Ascending aorta (tissue), 2 donors: ENCODE measurements around the gene NDUFB11. TPM values are rescaled to one million over a fixed set of nuclear protein-coding genes. Genes with fewer than 3 reads are reported as not detected.
A peak's percentile ranks its signal among the peaks of the same experiment; 100 is the strongest.

Experiments used
- DNase-seq, 2 donors: peaks; one replicate each; pipeline ENCODE4 v3.0.0-alpha.2; 2019; ENCODE audit warnings: low spot score in 2 of 2
- H3K27ac ChIP-seq, 2 donors: fragments of 200-600 bp; sonication (generic); one replicate each; pipeline ENCODE4 v1.5.1; 2016 to 2017; ENCODE audit warnings: mild to moderate bottlenecking in 1 of 2
- H3K27me3 ChIP-seq: fragments of 200-600 bp; sonication (generic); one replicate; pipeline ENCODE4 v1.5.1; 2017
- H3K36me3 ChIP-seq, 2 donors: fragments of 200-600 bp; sonication (generic); one replicate each; pipeline ENCODE4 v1.5.1; 2016
- H3K4me1 ChIP-seq, 2 donors: fragments of 200-600 bp; sonication (generic); one replicate each; pipeline ENCODE4 v1.5.1; 2016 to 2017; ENCODE audit warnings: mild to moderate bottlenecking in 1 of 2
- H3K4me3 ChIP-seq, 2 donors: fragments of 200-600 bp; sonication (generic); one replicate each; pipeline ENCODE4 v1.5.1; 2016 to 2017; ENCODE audit warnings: mild to moderate bottlenecking in 1 of 2
- H3K9me3 ChIP-seq, 2 donors: fragments of 200-600 bp; sonication (generic); one replicate each; pipeline ENCODE4 v1.5.1; 2016
- CTCF ChIP-seq, 3 experiments: fragments of 200-600 bp in 2 of 3; fragments of 450-650 bp in 1 of 3; sonication (generic) in 2 of 3; IDR thresholded peaks; one replicate each; pipeline ENCODE4 v1.5.1; 2016 to 2019; ENCODE audit warnings: antibody characterized with exemption in 3 of 3, mild to moderate bottlenecking in 1 of 3, moderate library complexity in 1 of 3
- intact Hi-C: fragments of 100-400 bp; cut with DNase I; formaldehyde crosslinking; loops from one replicate; pipeline ENCODE4 v1.15.1; 2023
- total RNA-seq: library from RNA; depleted of rRNA; stranded (reverse); fragments of >200 nt; gene quantifications from one replicate; pipeline ENCODE4 v1.1.0, GENCODE V29; 2016

The NDUFB11 gene
- total RNA-seq, 1 donor from 2014 or later = 122 TPM

GRCh38 chrX:47098338-47099094 lies 46.0 kb downstream of the NDUFB11 start:
- Histone ChIP-seq H3K36me3 (peaks cover 0 to 5% of the 10 kb centered on the region in 2 donors), H3K4me3 (no peak overlapping the region), H3K27ac (no peak overlapping the region), H3K9me3 (no peaks in the 10 kb centered on the region), H3K27me3 (no peaks in the 10 kb centered on the region), H3K4me1 (no peaks in the 10 kb centered on the region)
- TF ChIP-seq CTCF (IDR thresholded peaks at IDR 0.05) = no peak
- no peak for DNase-seq
- intact Hi-C loops = no loop called here

DNA sequence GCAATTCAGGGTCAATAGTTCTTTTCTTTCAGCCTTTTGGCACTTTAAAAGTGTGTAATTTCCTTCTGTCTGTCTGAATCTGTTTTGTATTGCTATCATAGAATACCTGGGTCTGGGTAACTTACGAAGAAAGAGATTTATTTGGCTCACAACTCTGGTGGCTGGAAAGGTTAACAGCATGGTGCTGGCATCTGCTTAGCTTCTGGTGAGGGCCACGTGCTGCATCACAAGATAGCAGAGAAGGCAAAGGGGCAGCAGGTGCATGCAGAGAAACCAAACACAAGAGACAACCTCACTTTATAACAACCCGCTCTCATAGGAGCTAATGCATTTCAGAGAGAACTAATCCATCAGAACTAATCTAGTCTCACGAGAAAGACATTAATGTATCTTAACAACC lies 47.5 kb downstream of the NDUFB11 start:
- Histone ChIP-seq H3K4me3 (no peak overlapping the region), H3K36me3 (peaks cover 0 to 5% of the 10 kb centered on the region in 2 donors), H3K27ac (no peak overlapping the region), H3K4me1 (no peaks in the 10 kb centered on the region), H3K27me3 (no peaks in the 10 kb centered on the region), H3K9me3 (no peaks in the 10 kb centered on the region)
- DNase-seq = no peak
- TF ChIP-seq CTCF (IDR thresholded peaks at IDR 0.05) = no peak
- intact Hi-C loops = no loop called here

DNA sequence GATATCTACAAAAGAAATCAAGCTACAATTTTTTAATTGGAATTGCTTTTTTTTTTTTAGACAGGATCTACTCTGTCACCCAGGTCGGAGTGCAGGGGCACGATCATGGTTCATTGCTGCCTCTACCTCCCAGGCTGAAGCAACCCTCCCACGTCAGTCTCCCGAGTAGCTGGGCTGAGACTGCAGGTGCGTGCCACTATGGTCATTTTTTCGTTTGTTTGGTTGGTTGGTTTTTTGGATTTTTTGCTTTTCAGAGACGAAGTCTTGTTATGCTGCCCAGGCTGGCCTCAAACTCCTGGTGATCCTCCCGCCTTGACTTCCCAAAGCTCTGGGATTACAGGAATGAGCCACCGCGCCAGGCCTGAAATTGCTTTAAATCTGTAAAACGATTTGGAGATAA lies 50.6 kb downstream of the NDUFB11 start:
- H3K4me3 ChIP-seq = no peak overlapping the region
- no peaks in the 10 kb centered on the region for H3K27me3 ChIP-seq
- no peaks in the 10 kb centered on the region for H3K4me1 ChIP-seq
- no peaks in the 10 kb centered on the region for H3K9me3 ChIP-seq
- intact Hi-C loops = loop anchor here (5.0 kb wide), 1 partner anchor 192 kb away; no protein-coding TSS in a partner anchor
- no peak for TF ChIP-seq CTCF (IDR thresholded peaks at IDR 0.05)
- peaks cover 0 to 3% of the 10 kb centered on the region in 2 donors for H3K36me3 ChIP-seq
- no peak overlapping the region for H3K27ac ChIP-seq
- DNase-seq = no peak

DNA sequence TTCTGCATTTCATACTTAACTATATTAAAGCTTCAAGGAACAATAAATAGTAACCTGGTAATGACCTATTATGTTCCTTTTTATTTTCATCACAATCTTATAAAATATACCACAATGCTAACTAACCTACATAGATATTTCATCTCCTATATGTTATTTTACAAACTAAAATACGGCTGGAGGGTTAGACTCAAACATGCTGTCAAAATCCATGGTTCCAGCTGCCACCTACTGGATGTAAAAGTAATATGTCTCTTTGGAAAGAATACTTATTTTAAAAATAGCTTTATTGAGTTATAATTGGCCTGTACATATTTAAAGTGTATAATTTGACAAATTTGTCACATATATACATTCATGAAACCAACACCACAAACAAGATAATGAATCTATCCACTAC lies 51.3 kb downstream of the NDUFB11 start:
- peak; percentile 4 to 37 (median 31) for TF ChIP-seq CTCF (IDR thresholded peaks at IDR 0.05)
- Histone ChIP-seq H3K36me3 (peaks cover 0 to 3% of the 10 kb centered on the region in 2 donors), H3K27ac (no peak overlapping the region), H3K9me3 (no peaks in the 10 kb centered on the region), H3K4me1 (no peaks in the 10 kb centered on the region), H3K4me3 (no peak overlapping the region), H3K27me3 (no peaks in the 10 kb centered on the region)
- intact Hi-C loops = loop anchor here (5.0 kb wide), 1 partner anchor 191 kb away; no protein-coding TSS in a partner anchor
- no peak for DNase-seq

Other genes with a start within 250 kb of the NDUFB11 start
- gene JADE3, start 232.3 kb downstream of the NDUFB11 start, total RNA-seq = 1.8 TPM
- gene RGN, start 66.3 kb downstream of the NDUFB11 start, total RNA-seq = 1.5 TPM
- 52.4 TPM for gene RBM10, start 519 bp upstream of the NDUFB11 start, total RNA-seq
- gene UBA1, start 49.1 kb upstream of the NDUFB11 start, total RNA-seq = 162 TPM
- 87.4 TPM for gene CDK16, start 74.0 kb upstream of the NDUFB11 start, total RNA-seq
- gene USP11, start 88.3 kb upstream of the NDUFB11 start, total RNA-seq = 104 TPM
- gene ZNF157, start 225.9 kb upstream of the NDUFB11 start, total RNA-seq = not detected